B cell (primary cell): ENCODE results near the gene CANX. TPM values are rescaled to one million over a fixed set of nuclear protein-coding genes. Genes with fewer than 3 reads are reported as not detected.
A peak's percentile ranks its signal among the peaks of the same experiment; 100 is the strongest.

Experiments used
- ATAC-seq: fragments of 200-7000 bp; cut with Tn5 transposase; one replicate; pipeline ENCODE4 v1.10.0; 2021; ENCODE audit warnings: low read depth, mild to moderate bottlenecking, moderate number of reproducible peaks, moderate library complexity
- CTCF ChIA-PET: fragments of 350-600 bp; sonication (Branson Sonifier 250); formaldehyde crosslinking; loops from one replicate; lab custom pipeline; 2021; ENCODE audit warnings: antibody characterized with exemption, inconsistent platforms; lab: Charles Lee
- POLR2A ChIA-PET: fragments of 350-600 bp; sonication (Branson Sonifier 250); formaldehyde crosslinking; loops from one replicate; lab custom pipeline; 2021; ENCODE audit warnings: antibody characterized with exemption; lab: Charles Lee
- DNase-seq: peaks from one replicate; pipeline ENCODE4 v3.0.0; 2013
- H2AFZ ChIP-seq: 2 replicates; pipeline ENCODE4 v1.6.1; 2012; ENCODE audit warnings: mild to moderate bottlenecking, low read depth, low read length; ENCODE audit not compliant: insufficient read depth, poor library complexity, severe bottlenecking
- H3K27ac ChIP-seq, 2 donors: 1 replicate in 1 of 2; 2 replicates in 1 of 2; pipeline ENCODE4 v1.5.1; 2012 to 2013; ENCODE audit warnings: low read length in 2 of 2, mild to moderate bottlenecking in 2 of 2, moderate library complexity in 1 of 2
- H3K27me3 ChIP-seq, 4 experiments: fragments of 200-600 bp in 1 of 4; sonication (generic) in 1 of 4; replicated peaks in 1 of 4; 1 replicate in 2 of 4; 2 replicates in 2 of 4; pipeline versions ENCODE4 v1.6.1 to v1.7.0; 2013 to 2016; ENCODE audit warnings: low read length in 3 of 4, mild to moderate bottlenecking in 2 of 4, mixed read lengths in 1 of 4, moderate library complexity in 1 of 4; ENCODE audit not compliant: insufficient read depth in 4 of 4, control insufficient read depth in 3 of 4; ENCODE audit errors: control extremely low read depth in 1 of 4
- H3K36me3 ChIP-seq, 2 experiments: replicated peaks in 1 of 2; 1 replicate in 1 of 2; 2 replicates in 1 of 2; pipeline versions ENCODE4 v1.6.1 to v1.7.1; 2013; ENCODE audit warnings: low read length in 1 of 2; ENCODE audit not compliant: insufficient read depth in 2 of 2, control insufficient read depth in 1 of 2; ENCODE audit errors: control extremely low read depth in 1 of 2, extremely low read depth in 1 of 2
- H3K4me1 ChIP-seq, 2 donors: fragments of 200-600 bp in 1 of 2; sonication (generic) in 1 of 2; 1 replicate in 1 of 2; 2 replicates in 1 of 2; pipeline versions ENCODE4 v1.5.1 to v1.6.1; 2013 to 2017; ENCODE audit warnings: low read length in 2 of 2; ENCODE audit not compliant: control insufficient read depth in 2 of 2, insufficient read depth in 2 of 2
- H3K4me2 ChIP-seq: replicated peaks from 2 replicates; pipeline ENCODE3; 2012; ENCODE audit warnings: mild to moderate bottlenecking, low read depth, low read length; ENCODE audit not compliant: poor library complexity, severe bottlenecking
- H3K4me3 ChIP-seq, 5 experiments: fragments of 200-600 bp in 1 of 5; sonication (generic) in 1 of 5; 1 replicate in 3 of 5; 2 replicates in 2 of 5; pipeline versions ENCODE4 v1.5.1 to v1.7.0; 2011 to 2016; ENCODE audit warnings: low read length in 4 of 5, mild to moderate bottlenecking in 4 of 5, low read depth in 2 of 5, control low read depth in 1 of 5, moderate library complexity in 1 of 5; ENCODE audit not compliant: insufficient read depth in 1 of 5; ENCODE audit errors: control extremely low read depth in 1 of 5, extremely low read depth in 1 of 5
- H3K79me2 ChIP-seq: fragments of 200-600 bp; sonication (generic); one replicate; pipeline ENCODE4 v1.6.0; 2016; ENCODE audit warnings: low read length; ENCODE audit not compliant: control insufficient read depth, insufficient read depth
- H3K9ac ChIP-seq: fragments of 200-600 bp; sonication (generic); 2 replicates; pipeline ENCODE4 v1.6.1; 2017; ENCODE audit warnings: mild to moderate bottlenecking, low read length, moderate library complexity
- H3K9me3 ChIP-seq, 3 donors: one replicate each; pipeline versions ENCODE4 v1.6.1 to v1.7.1; 2013; ENCODE audit warnings: low read length in 2 of 3; ENCODE audit not compliant: control insufficient read depth in 2 of 3, insufficient read depth in 1 of 3; ENCODE audit errors: control extremely low read depth in 1 of 3
- H4K20me1 ChIP-seq: 2 replicates; pipeline ENCODE4 v1.6.0; 2012; ENCODE audit warnings: mild to moderate bottlenecking, low read length; ENCODE audit not compliant: insufficient read depth, control insufficient read depth, poor library complexity, severe bottlenecking
- H3K27ac Mint-ChIP-seq: one replicate; pipeline ENCODE4 v1.8.0; 2021; ENCODE audit warnings: mixed read lengths
- H3K27me3 Mint-ChIP-seq: one replicate; pipeline ENCODE4 v1.8.0; 2021; ENCODE audit warnings: mixed read lengths
- H3K4me1 Mint-ChIP-seq: one replicate; pipeline ENCODE4 v1.8.0; 2021; ENCODE audit warnings: mixed read lengths
- H3K4me3 Mint-ChIP-seq: one replicate; pipeline ENCODE4 v1.8.0; 2021; ENCODE audit warnings: mixed read lengths
- H3K9me3 Mint-ChIP-seq: one replicate; pipeline ENCODE4 v1.8.0; 2022; ENCODE audit warnings: mixed read lengths; ENCODE audit not compliant: insufficient read depth
- CTCF ChIP-seq: fragments of 200-600 bp; IDR thresholded peaks from one replicate; pipeline ENCODE4 v1.8.0; 2022; ENCODE audit warnings: antibody characterized with exemption, mild to moderate bottlenecking
- EZH2 ChIP-seq: IDR thresholded peaks from 2 replicates; pipeline ENCODE4 v1.6.1; 2012; ENCODE audit warnings: borderline replicate concordance, low read depth, mild to moderate bottlenecking, moderate library complexity, low read length; ENCODE audit not compliant: insufficient read depth, poor library complexity, severe bottlenecking
- WGBS: methylation state at CpG from one replicate; pipeline ENCODE4 v1.1.5; 2013; ENCODE audit warnings: missing lambda C conversion rate; ENCODE audit not compliant: insufficient coverage; 5-methylcytosine and 5-hydroxymethylcytosine counted together
- intact Hi-C: fragments of 100-400 bp; cut with micrococcal nuclease; formaldehyde crosslinking; loops from one replicate; pipeline ENCODE4 v1.10.0; 2022
- polyA plus RNA-seq: library from polyadenylated mRNA; depleted of rRNA; stranded (reverse); fragments of >200 nt; gene quantifications from 2 replicates; pipeline ENCODE4 v1.2.3, GENCODE V29; 2012
- total RNA-seq, 2 donors: library from RNA; stranded (reverse); fragments of 120-200 nt in 1 of 2; gene quantifications; 1 replicate in 1 of 2; 2 replicates in 1 of 2; pipeline versions ENCODE4 v1.2.3 to v1.2.4, GENCODE V29; 2013 to 2022

CANX gene
- total and polyA plus RNA-seq, 2 donors (not counting 1 experiment from before 2014, with no cell fraction given) = 21.0 to 179 TPM

GRCh38 chr5:179732918-179733771 lies 34.4 kb downstream of the CANX start:
- peaks cover 49% of the 10 kb centered on the region for H3K79me2 ChIP-seq
- ChIA-PET CTCF (interaction anchor here (0.9 to 1.5 kb wide), 6 partner anchors 12 to 109 kb away, joined by 3 to 6 read pairs (median 4); partner anchors contain the start of gene HNRNPH1), POLR2A (interaction anchor here (0.5 to 2.0 kb wide), 7 partner anchors 29 to 1089 kb away, joined by 3 to 10 read pairs (median 4); partner anchors contain the start of genes HNRNPH1, LTC4S and SQSTM1)
- H3K4me2 ChIP-seq = peak overlapping the region; percentile 91
- no peaks in the 10 kb centered on the region for H3K27me3 Mint-ChIP-seq
- H3K9me3 ChIP-seq = no peaks in the 10 kb centered on the region
- peak overlapping the region; percentile 88 for H2AFZ ChIP-seq
- H3K4me1 Mint-ChIP-seq = peaks cover 41% of the 10 kb centered on the region
- under 1% methylated on average over 101 of the region's 101 CpGs for WGBS
- TF ChIP-seq EZH2 (no peak), CTCF (no peak)
- no peak for DNase-seq
- H3K27ac Mint-ChIP-seq = peak overlapping the region; percentile 95
- no peaks in the 10 kb centered on the region for H3K27me3 ChIP-seq
- intact Hi-C loops = loop anchor here (1.0 to 5.0 kb wide), 12 partner anchors 30 to 759 kb away; partner anchors contain the start of genes CANX, CNOT6, HNRNPH1 and MAPK9
- peaks cover 38% of the 10 kb centered on the region for H4K20me1 ChIP-seq
- H3K9me3 Mint-ChIP-seq = no peaks in the 10 kb centered on the region
- peak overlapping the region; percentile 61 to 93 (median 74) for H3K4me3 ChIP-seq
- H3K27ac ChIP-seq = peak overlapping the region; percentile 33 to 89
- H3K4me1 ChIP-seq = peaks cover 19 to 23% of the 10 kb centered on the region in 2 donors
- peaks cover 0 to 18% of the 10 kb centered on the region in 2 experiments for H3K36me3 ChIP-seq
- peak overlapping the region; percentile 89 for H3K4me3 Mint-ChIP-seq
- peak; percentile 20 for ATAC-seq
- H3K9ac ChIP-seq = peak overlapping the region; percentile 88
